BJ (cell line): ENCODE measurements around the gene ARHGAP26. TPM values are rescaled to one million over a fixed set of nuclear protein-coding genes. Genes with fewer than 3 reads are reported as not detected.

Source experiments
- CTCF ChIA-PET: fragments of 350-600 bp; formaldehyde crosslinking; extraction: SDS; loops from one replicate; lab custom pipeline; 2021; ENCODE audit warnings: antibody characterized with exemption, inconsistent platforms; lab: Yijun Ruan, JAX
- POLR2A ChIA-PET: fragments of 300-600 bp; sonication (Branson Sonifier 250); formaldehyde crosslinking; extraction: SDS; loops from one replicate; lab custom pipeline; 2021; ENCODE audit warnings: antibody characterized with exemption; lab: Charles Lee
- DNase-seq: peaks from one replicate; pipeline ENCODE4 v3.0.0-alpha.2; 2011; ENCODE audit warnings: low read depth
- H3K27me3 ChIP-seq: 2 replicates; pipeline ENCODE4 v1.6.0; 2011; ENCODE audit warnings: low read length; ENCODE audit not compliant: control insufficient read depth, insufficient read depth
- H3K36me3 ChIP-seq: 2 replicates; pipeline ENCODE4 v1.5.1; 2011; ENCODE audit warnings: low read length; ENCODE audit not compliant: control insufficient read depth, insufficient read depth
- H3K4me3 ChIP-seq: 2 replicates; pipeline ENCODE4 v1.5.1; 2011; ENCODE audit warnings: low read depth, mild to moderate bottlenecking, control low read depth, low read length
- CTCF ChIP-seq: IDR thresholded peaks from 2 replicates; pipeline ENCODE4 v1.5.1; 2011; ENCODE audit warnings: low read depth, mild to moderate bottlenecking, control low read depth, inconsistent platforms, low read length, moderate library complexity; ENCODE audit not compliant: insufficient read depth
- polyA plus RNA-seq: library from polyadenylated mRNA; depleted of rRNA; stranded (reverse); fragments of >200 nt; gene quantifications from 2 replicates; pipeline ENCODE4 v1.2.3, GENCODE V29; 2011

ARHGAP26 gene
- polyA plus RNA-seq, 1 experiment, result 4.8 TPM

DNA sequence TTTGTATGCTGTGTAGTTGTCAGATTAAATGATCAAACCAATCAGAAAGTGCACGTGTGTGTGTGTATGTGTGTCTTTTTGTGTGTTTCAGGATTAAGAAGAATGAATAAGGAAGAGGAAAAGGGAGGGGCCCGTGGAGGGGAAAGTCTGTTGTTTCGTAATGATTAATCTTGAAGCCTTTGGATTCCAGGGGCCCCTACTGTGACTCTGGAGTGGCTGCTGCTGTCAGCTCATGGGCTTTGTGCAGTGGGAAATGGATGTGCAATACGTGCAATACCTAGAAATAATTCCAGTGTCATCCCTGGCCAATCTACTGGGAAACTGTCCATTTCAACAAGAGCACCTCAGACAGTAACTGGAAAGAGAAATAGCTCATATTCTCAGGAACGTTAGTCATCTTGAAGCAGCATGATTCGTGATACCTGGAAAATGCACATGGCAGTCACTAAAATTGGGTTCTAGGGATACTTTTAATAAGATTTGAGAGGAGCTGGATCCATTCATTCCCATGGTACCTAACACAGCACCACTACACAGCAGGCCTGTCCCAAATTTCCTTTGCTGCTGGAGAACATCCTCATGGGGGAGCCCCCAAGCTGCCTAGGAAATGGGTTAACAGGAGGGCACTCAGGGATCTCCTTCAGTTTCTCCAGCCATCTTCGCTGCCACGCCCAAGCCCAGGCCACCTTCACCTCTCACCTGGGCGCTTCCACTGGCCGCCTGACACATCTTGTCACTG lies 447.1 kb downstream of the ARHGAP26 start:
- Histone ChIP-seq H3K27me3 (no peaks in the 10 kb centered on the region), H3K36me3 (no peaks in the 10 kb centered on the region; the same call in 1 of the 2 replicates), H3K4me3 (no peak overlapping the region)
- DNase-seq, result no peak
- CTCF ChIA-PET, result interaction anchor here (0.7 to 1.7 kb wide), 2 partner anchors 12 to 215 kb away, joined by 3 read pairs; no protein-coding TSS in a partner anchor
- no peak for TF ChIP-seq CTCF
- POLR2A ChIA-PET, result no interaction called here

DNA sequence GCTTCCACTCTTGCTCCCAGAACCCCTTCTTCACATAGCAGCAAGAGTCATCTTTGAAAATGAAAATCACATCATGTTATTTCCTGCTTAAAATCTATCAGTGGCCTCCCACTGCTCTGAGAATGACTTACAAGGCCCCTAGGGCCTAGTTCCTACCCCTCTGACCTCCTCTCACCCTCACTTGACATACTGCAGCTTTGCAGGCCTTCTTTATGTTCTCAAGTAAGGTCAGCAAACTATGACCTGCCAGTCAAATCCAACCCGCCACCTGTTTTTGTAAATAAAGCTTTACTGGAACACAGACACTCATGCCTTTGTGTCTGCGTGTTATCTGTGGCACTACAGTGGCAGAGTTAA lies 447.6 kb downstream of the ARHGAP26 start:
- no peaks in the 10 kb centered on the region for H3K27me3 ChIP-seq
- no peak overlapping the region for H3K4me3 ChIP-seq
- ChIA-PET CTCF (interaction anchor here (1.7 kb wide), 1 partner anchor 11 kb away, joined by 3 read pairs; no protein-coding TSS in a partner anchor), POLR2A (no interaction called here)
- no peaks in the 10 kb centered on the region; the same call in 1 of the 2 replicates for H3K36me3 ChIP-seq
- no peak for DNase-seq
- no peak for TF ChIP-seq CTCF

GRCh38 chr5:143218517-143219170 lies 448.5 kb downstream of the ARHGAP26 start:
- CTCF ChIA-PET, result interaction anchor here (1.6 to 1.7 kb wide), 2 partner anchors 10 to 184 kb away, joined by 3 to 5 read pairs; partner anchors contain the start of gene NR3C1
- POLR2A ChIA-PET, result no interaction called here
- Histone ChIP-seq H3K27me3 (no peaks in the 10 kb centered on the region), H3K4me3 (no peak overlapping the region), H3K36me3 (no peaks in the 10 kb centered on the region; the same call in 1 of the 2 replicates)
- DNase-seq, result no peak
- TF ChIP-seq CTCF, result no peak

DNA sequence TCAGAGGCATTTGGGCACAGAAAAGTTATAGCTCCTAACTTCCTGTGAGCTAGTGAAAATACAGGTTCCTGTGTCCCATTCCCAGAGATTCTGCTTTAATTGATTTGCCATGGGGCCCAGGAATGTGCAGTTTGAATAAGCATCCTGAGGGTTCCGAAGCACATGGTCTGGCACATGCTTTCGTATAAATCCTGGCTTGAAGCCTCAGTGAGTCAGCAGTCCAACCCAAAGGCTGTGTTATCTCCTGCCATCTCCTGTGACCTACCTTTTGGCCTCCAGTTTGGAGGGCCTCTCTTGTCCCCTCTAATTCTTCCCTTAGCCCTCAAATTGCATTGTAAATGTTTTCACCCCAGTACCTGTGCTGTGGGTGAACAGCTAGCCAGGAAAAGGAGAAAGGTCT lies 449.5 kb downstream of the ARHGAP26 start:
- ChIA-PET POLR2A (no interaction called here), CTCF (interaction anchor here (1.6 kb wide), 1 partner anchor 183 kb away, joined by 5 read pairs; the partner anchor contains the start of gene NR3C1)
- Histone ChIP-seq H3K4me3 (no peak overlapping the region), H3K36me3 (no peaks in the 10 kb centered on the region; the same call in 1 of the 2 replicates), H3K27me3 (no peaks in the 10 kb centered on the region)
- no peak for TF ChIP-seq CTCF
- DNase-seq, result no peak

DNA sequence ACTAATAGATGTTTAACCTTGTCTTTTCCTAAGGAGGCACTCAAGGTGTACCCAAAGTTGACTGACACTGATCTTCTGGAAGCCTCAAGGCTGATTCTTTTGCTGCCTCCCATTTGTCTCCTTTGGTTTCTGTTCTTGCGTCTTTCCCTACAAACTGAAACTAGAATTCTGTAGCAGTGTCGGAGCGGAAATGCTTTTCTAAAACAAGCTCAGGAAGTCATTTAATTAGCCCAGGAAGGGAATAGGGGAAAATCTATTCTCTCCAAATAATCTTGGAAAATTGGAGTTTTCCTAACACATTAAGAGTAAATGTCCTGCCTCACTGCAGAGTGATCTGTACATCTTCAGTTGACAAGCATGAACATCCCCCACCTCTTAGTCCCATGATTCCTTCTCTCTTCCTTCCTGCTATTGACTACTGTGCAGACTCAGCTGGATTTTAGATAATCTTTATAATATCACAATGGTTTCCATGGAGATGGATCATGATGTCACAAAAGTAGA lies 450.6 kb downstream of the ARHGAP26 start:
- no peak for TF ChIP-seq CTCF
- no peaks in the 10 kb centered on the region for H3K36me3 ChIP-seq
- CTCF ChIA-PET, result interaction anchor here (0.6 to 2.0 kb wide), 2 partner anchors 12 to 25 kb away, joined by 3 to 5 read pairs; no protein-coding TSS in a partner anchor
- no peaks in the 10 kb centered on the region for H3K27me3 ChIP-seq
- POLR2A ChIA-PET, result no interaction called here
- DNase-seq, result no peak
- no peak overlapping the region for H3K4me3 ChIP-seq
